Esophagus (tissue), 2 donors: ENCODE results near the gene GSPT1. TPM values are rescaled to one million over a fixed set of nuclear protein-coding genes. Genes with fewer than 3 reads are reported as not detected.
"Not testable (repeated sequence)": the region's sequence is repeated elsewhere in the genome, so short reads cannot be mapped to it uniquely, and the experiment has no call there.

Experiments used
- H3K27ac ChIP-seq, 2 donors: one replicate each; pipeline ENCODE4 v1.5.1; 2013; ENCODE audit warnings: low read depth in 2 of 2, mild to moderate bottlenecking in 2 of 2, inconsistent platforms in 1 of 2, low read length in 1 of 2, moderate library complexity in 1 of 2
- H3K27me3 ChIP-seq, 2 donors: one replicate each; pipeline ENCODE4 v1.6.1; 2013; ENCODE audit warnings: low read length in 2 of 2, control low read depth in 1 of 2, mild to moderate bottlenecking in 1 of 2; ENCODE audit not compliant: insufficient read depth in 2 of 2, control insufficient read depth in 1 of 2
- H3K36me3 ChIP-seq, 2 donors: one replicate each; pipeline ENCODE4 v1.6.1; 2013; ENCODE audit warnings: low read length in 1 of 2; ENCODE audit not compliant: control insufficient read depth in 2 of 2, insufficient read depth in 2 of 2
- H3K4me1 ChIP-seq, 2 donors: one replicate each; pipeline ENCODE4 v1.6.1; 2013; ENCODE audit warnings: low read length in 1 of 2; ENCODE audit not compliant: control insufficient read depth in 2 of 2, insufficient read depth in 2 of 2
- H3K4me3 ChIP-seq, 2 donors: one replicate each; pipeline ENCODE4 v1.5.1; 2013; ENCODE audit warnings: low read length in 2 of 2, mild to moderate bottlenecking in 2 of 2, low read depth in 1 of 2, moderate library complexity in 1 of 2
- H3K9me3 ChIP-seq, 2 donors: one replicate each; pipeline ENCODE4 v1.6.1; 2013; ENCODE audit warnings: mild to moderate bottlenecking in 2 of 2, low read depth in 1 of 2, low read length in 1 of 2, moderate library complexity in 1 of 2; ENCODE audit not compliant: control insufficient read depth in 2 of 2, insufficient read depth in 1 of 2
- WGBS, 2 donors: extraction: QIAGEN DNeasy Blood & Tissue Kit; methylation state at CpG; one replicate each; pipeline ENCODE4 v1.1.7; 2013; 5-methylcytosine and 5-hydroxymethylcytosine counted together
- polyA plus RNA-seq, 2 donors: library from polyadenylated mRNA; stranded (reverse); fragments of 200-250 nt; gene quantifications; one replicate each; pipeline ENCODE4 v1.2.3, GENCODE V29; 2013
- donor health status: healthy with polysubstance abuse.
- donor health status: Bipolar disorder and iron deficiency.

The GSPT1 gene
- polyA plus RNA-seq, 2 donors: 20.6 to 58.9 TPM

- H3K4me3 ChIP-seq, H3K4me1 ChIP-seq, H3K27me3 ChIP-seq, H3K36me3 ChIP-seq, H3K9me3 ChIP-seq, H3K27ac ChIP-seq: not testable (repeated sequence)
- WGBS, 2 donors: 91 to 93% methylated on average over 5 of the region's 5 CpGs
Observed at GRCh38 chr16:11823645-11824044, 92.1 kb downstream of the GSPT1 start.

- H3K9me3 ChIP-seq: no peaks in the 10 kb centered on the region
- no peak overlapping the region for H3K4me3 ChIP-seq
- H3K36me3 ChIP-seq: no peaks in the 10 kb centered on the region
- H3K4me1 ChIP-seq: no peaks in the 10 kb centered on the region
- 78 to 80% methylated on average over 10 of the region's 10 CpGs for WGBS, 2 donors
- no peaks in the 10 kb centered on the region for H3K27me3 ChIP-seq
- no peak overlapping the region for H3K27ac ChIP-seq
Observed at GRCh38 chr16:11819798-11820197, 96.0 kb downstream of the GSPT1 start.

GRCh38 chr16:11818970-11819369 lies 96.8 kb downstream of the GSPT1 start:
- H3K36me3 ChIP-seq, H3K4me3 ChIP-seq, H3K27ac ChIP-seq, H3K4me1 ChIP-seq, H3K27me3 ChIP-seq, H3K9me3 ChIP-seq: not testable (repeated sequence)
- 85 to 88% methylated on average over 13 of the region's 13 CpGs for WGBS, 2 donors

Other genes with a start within 250 kb of the GSPT1 start
- 10 to 100 TPM in 1 of 2 donors, 1 to 10 TPM in 1; 8.7 to 11.7 TPM for gene SNN, start 247.5 kb downstream of the GSPT1 start, polyA plus RNA-seq
- gene TXNDC11, start 173.1 kb downstream of the GSPT1 start, polyA plus RNA-seq: 10 to 100 TPM; 21.8 to 24.5 TPM
- gene ZC3H7A, start 118.7 kb downstream of the GSPT1 start, polyA plus RNA-seq: 10 to 100 TPM; 11.0 to 14.0 TPM
- gene RSL1D1, start 64.4 kb downstream of the GSPT1 start, polyA plus RNA-seq: 10 to 100 TPM; 28.8 to 70.5 TPM
- gene NPIPB2, start 26.1 kb upstream of the GSPT1 start, polyA plus RNA-seq: 1 to 10 TPM; 3.0 to 9.1 TPM
- under 1 TPM; 0.08 to 0.12 TPM for gene TNFRSF17, start 49.3 kb upstream of the GSPT1 start, polyA plus RNA-seq
- 1 to 10 TPM; 3.4 to 6.3 TPM for gene SNX29, start 60.8 kb upstream of the GSPT1 start, polyA plus RNA-seq